ENCODE measurements around the gene SHISA2. TPM values are rescaled to one million over a fixed set of nuclear protein-coding genes. Genes with fewer than 3 reads are reported as not detected.
A peak's percentile ranks its signal among the peaks of the same experiment; 100 is the strongest.

Gene SHISA2
- total RNA-seq, 6 experiments from 2014 or later: not detected

- H3K27me3 Mint-ChIP-seq (ENCODE audit: insufficient read depth): peaks cover 3% of the 10 kb centered on the region
- peaks cover 4% of the 10 kb centered on the region; the same call in 1 of the 2 replicates for H3K9me3 Mint-ChIP-seq
- no peak for TF ChIP-seq CTCF (IDR thresholded peaks at IDR 0.05)
- H3K27ac Mint-ChIP-seq: peak overlapping the region; percentile 86
- no peak for DNase-seq
- no peaks in the 10 kb centered on the region for H3K36me3 Mint-ChIP-seq (ENCODE audit: low read depth)
- no peak overlapping the region for H3K4me3 Mint-ChIP-seq
- H3K4me1 Mint-ChIP-seq (ENCODE audit: low read depth): peaks cover 53% of the 10 kb centered on the region
Measured at GRCh38 chr13:26019251-26019650, 32.6 kb downstream of the SHISA2 start.

GRCh38 chr13:26017932-26018665 lies 33.7 kb downstream of the SHISA2 start:
- no peak overlapping the region for H3K4me3 Mint-ChIP-seq
- no peaks in the 10 kb centered on the region for H3K36me3 Mint-ChIP-seq (ENCODE audit: low read depth)
- peaks cover 10% of the 10 kb centered on the region; the same call in 1 of the 2 replicates for H3K9me3 Mint-ChIP-seq
- no peak for TF ChIP-seq CTCF (IDR thresholded peaks at IDR 0.05)
- H3K27me3 Mint-ChIP-seq (ENCODE audit: insufficient read depth): peaks cover 3% of the 10 kb centered on the region
- DNase-seq: no peak
- H3K4me1 Mint-ChIP-seq (ENCODE audit: low read depth): peaks cover 51% of the 10 kb centered on the region
- peak overlapping the region; percentile 25; the same call in 1 of the 2 replicates for H3K27ac Mint-ChIP-seq

GRCh38 chr13:26017196-26017921 lies 34.5 kb downstream of the SHISA2 start:
- Mint-ChIP-seq H3K9me3 (peaks cover 10% of the 10 kb centered on the region; the same call in 1 of the 2 replicates), H3K36me3 (ENCODE audit: low read depth) (no peaks in the 10 kb centered on the region), H3K4me1 (ENCODE audit: low read depth) (peaks cover 44% of the 10 kb centered on the region), H3K27me3 (ENCODE audit: insufficient read depth) (peaks cover 3% of the 10 kb centered on the region), H3K4me3 (no peak overlapping the region), H3K27ac (no peak overlapping the region)
- no peak for TF ChIP-seq CTCF (IDR thresholded peaks at IDR 0.05)
- no peak for DNase-seq

- H3K36me3 Mint-ChIP-seq (ENCODE audit: low read depth): no peaks in the 10 kb centered on the region
- H3K27me3 Mint-ChIP-seq (ENCODE audit: insufficient read depth): peaks cover 3% of the 10 kb centered on the region
- H3K4me1 Mint-ChIP-seq (ENCODE audit: low read depth): peaks cover 32% of the 10 kb centered on the region
- no peak overlapping the region for H3K4me3 Mint-ChIP-seq
- TF ChIP-seq CTCF (IDR thresholded peaks at IDR 0.05): no peak
- DNase-seq: no peak
- H3K27ac Mint-ChIP-seq: no peak overlapping the region
- peaks cover 10% of the 10 kb centered on the region; the same call in 1 of the 2 replicates for H3K9me3 Mint-ChIP-seq
Measured at GRCh38 chr13:26016189-26016588, 35.6 kb downstream of the SHISA2 start.

- H3K4me3 Mint-ChIP-seq: no peak overlapping the region
- H3K4me1 Mint-ChIP-seq (ENCODE audit: low read depth): peaks cover 25% of the 10 kb centered on the region
- TF ChIP-seq CTCF (IDR thresholded peaks at IDR 0.05): no peak
- H3K27me3 Mint-ChIP-seq (ENCODE audit: insufficient read depth): peaks cover 3% of the 10 kb centered on the region
- no peaks in the 10 kb centered on the region for H3K36me3 Mint-ChIP-seq (ENCODE audit: low read depth)
- no peak overlapping the region for H3K27ac Mint-ChIP-seq
- H3K9me3 Mint-ChIP-seq: 0 out of 2 replicates have a peak, but pooled peaks cover 6% of the 10 kb centered on the region
- no peak for DNase-seq
Measured at GRCh38 chr13:26015271-26016125, 36.3 kb downstream of the SHISA2 start.

Data from HFFc6 (cell line).